Measurements from ENCODE around the gene MLLT6.

Gene MLLT6

GRCh38 chr17:38676706-38677504 lies 28.2 kb upstream of the MLLT6 start:
- peak; percentile 59 for DNase-seq

DNA sequence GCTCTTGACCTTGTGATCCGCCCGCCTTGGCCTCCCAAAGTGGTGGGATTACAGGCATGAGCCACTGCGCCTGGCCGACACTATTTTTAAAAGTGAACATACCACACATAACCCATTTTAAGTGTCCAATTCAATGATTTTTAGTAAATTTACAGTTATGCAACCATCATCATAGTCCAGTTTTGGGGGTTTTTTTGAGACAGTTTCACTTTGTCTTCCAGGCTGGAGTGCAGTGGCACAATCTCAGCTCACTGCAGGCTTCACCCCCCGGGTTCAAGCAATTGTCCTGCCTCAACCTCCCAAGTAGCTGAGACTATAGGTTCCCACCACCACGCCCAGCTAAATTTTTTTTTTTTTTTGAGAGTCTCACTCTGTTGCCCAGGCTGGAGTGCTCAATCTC lies 27.3 kb upstream of the MLLT6 start:
- DNase-seq, result no peak

DNA sequence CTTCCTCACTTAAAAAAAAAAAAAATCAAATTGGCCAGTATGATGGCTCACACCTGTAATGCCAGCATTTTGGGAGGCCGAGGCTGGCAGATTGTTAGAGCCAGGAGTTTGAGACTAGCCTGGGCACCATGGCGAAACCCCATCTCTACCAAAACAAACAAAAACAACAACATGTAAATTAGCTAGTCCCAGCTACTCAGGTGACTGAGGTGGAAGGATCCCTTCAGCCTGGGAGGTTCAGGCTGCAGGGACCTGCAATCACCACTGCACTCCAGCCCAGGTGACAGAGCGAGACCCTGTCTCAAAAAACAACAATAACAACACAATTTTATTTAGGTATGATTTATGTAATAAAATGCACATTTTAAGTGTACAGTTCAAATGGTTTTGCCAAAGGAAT lies 24.0 kb upstream of the MLLT6 start:
- no peak for DNase-seq

DNA sequence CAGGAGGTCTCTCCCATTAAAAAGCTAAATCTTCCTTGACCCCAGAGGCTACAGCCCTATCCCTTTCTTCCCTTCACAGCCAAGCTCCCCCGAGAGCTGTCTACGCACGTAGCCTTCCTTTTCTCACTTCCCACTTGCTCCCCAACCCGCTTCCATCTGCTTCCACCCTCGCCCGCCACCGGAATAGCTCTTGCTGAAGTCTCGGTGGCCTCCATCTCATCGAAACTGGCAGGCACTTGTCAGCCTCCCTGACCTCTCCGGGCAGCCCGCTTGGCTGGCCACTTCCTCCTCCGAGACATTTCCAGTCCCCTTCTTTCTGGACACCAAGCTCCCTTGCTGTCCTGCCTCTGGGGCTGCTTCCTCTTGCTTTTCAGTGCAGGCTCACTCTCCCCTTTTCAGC lies 19.6 kb upstream of the MLLT6 start:
- no peak for DNase-seq

DNA sequence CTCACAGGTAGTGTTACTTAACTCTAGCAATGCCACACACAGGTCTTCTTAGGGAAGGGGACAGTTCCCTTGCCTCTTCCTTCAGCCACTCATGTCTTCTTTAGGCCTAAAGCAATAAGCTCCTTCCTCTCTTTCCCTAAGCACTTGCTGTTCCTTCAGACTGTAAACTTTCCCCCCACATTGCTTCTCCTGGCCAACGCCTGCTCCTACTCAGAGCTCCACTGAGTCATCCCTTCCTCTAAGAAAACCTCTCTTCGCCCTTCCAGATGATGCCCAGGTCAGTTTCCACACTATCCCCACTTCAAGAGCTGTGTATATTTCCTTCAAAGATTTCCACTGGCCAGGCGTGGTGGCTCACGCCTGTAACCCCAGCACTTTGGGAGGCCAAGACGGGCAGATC lies 17.8 kb upstream of the MLLT6 start:
- DNase-seq, result no peak

- DNase-seq, result no peak
Observed at GRCh38 chr17:38690386-38690785, 14.7 kb upstream of the MLLT6 start.

- no peak for DNase-seq
Observed at GRCh38 chr17:38691154-38691553, 13.9 kb upstream of the MLLT6 start.

- DNase-seq, result no peak
Observed at GRCh38 chr17:38693700-38694329, 11.3 kb upstream of the MLLT6 start.

DNA sequence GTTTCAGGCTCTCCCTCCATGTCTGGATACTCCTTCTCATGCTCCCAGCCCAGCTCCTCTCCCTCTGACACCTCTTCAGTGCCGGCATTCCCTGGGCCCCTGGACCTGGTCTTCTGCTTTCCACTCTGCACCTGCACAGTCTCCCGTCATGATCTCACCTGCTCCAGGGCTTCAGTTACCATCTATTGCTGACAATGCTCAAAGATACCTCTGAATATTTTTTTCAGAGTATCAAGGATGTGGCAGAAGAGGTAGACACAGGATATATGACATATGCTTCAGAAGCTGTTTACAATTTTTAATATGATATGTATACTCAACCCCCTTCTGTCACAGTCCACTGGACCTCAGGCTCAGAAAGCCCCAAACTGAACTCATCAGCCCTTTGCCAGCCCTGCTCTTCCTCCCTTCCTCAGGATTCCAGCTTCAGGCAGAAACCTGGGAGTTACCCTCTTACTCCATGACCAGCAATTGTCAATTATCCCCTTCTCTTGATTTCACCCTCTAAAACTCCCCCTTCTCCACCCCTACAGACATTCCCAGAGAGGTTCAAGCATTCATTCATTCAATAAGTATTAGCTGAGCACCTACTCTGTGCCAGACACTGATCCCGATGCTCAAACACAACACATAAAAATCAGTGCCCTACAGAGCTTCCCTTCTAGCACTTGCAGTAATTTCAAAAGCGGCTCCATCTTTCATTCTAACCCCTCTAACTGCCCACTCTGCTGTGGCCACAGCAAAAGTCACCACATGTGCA lies 7.8 kb upstream of the MLLT6 start:
- DNase-seq, result no peak

DNA sequence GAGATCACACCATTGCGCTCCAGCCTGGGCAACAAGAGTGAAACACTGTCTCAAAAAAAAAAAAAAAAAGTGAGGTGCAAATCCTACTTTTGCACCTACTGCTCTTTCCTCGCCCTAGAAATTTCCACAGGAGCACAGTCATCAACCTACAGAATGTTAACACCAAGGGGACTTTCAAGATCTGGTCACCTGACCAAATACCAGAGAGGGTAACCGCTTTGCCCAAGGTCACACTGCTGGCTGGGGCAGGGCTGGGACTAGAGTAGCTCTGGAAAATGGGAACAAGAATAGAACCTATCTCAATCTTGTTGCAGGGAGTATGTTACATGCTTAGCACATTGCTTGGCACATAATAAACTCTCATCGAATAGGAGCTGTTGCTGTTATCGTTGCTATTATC lies 6.3 kb upstream of the MLLT6 start:
- no peak for DNase-seq

DNA sequence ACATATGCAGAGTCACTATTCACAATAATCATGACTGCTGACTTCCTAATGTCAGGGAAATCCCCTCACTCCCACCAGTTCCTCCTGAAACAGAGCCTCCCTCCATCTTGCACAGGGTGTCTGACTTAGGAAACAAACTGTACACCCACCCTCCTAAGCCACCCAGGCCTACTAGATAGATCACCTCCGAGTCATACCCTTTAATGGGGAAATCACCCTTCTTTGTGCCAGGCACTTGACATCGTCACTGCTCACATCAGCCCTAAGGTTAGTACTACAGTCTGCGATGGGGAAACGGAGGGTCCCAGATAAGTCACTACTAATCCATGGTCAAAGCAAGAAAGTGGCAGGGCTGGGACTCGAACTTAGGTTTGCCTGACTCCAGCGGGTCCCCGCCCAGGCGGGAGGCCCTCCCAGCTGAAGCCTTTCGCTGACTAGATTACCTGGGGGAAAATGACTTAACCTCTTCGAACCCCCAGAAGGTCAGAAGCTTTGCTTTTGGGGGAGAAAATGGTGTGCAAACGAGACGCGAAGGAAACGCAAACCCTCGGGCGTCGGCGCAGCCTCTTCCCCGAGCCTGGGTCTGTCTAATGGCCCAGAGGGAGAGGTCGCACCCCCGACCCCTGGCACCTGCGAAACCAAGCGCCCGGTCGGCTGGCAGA lies 3.4 kb upstream of the MLLT6 start:
- no peak for DNase-seq

GRCh38 chr17:38702166-38702915 lies 2.7 kb upstream of the MLLT6 start:
- DNase-seq, result peak; percentile 71

GRCh38 chr17:38702916-38703741 lies 1.9 kb upstream of the MLLT6 start:
- no peak for DNase-seq

- DNase-seq, result peak; percentile 55
Observed at GRCh38 chr17:38703742-38704605, 1.1 kb upstream of the MLLT6 start.

DNA sequence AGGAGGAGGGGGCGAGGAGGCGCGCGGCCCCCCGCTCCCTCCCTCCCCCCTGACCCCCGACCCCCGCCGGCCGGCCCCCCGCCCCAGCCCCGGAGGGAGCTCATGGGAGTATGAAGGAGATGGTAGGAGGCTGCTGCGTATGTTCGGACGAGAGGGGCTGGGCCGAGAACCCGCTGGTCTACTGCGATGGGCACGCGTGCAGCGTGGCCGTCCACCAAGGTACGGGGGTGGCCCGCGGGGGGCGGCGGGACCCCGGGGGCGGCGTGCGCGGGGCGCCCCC lies 390 bp downstream of the MLLT6 start:
- DNase-seq, result no peak

DNA sequence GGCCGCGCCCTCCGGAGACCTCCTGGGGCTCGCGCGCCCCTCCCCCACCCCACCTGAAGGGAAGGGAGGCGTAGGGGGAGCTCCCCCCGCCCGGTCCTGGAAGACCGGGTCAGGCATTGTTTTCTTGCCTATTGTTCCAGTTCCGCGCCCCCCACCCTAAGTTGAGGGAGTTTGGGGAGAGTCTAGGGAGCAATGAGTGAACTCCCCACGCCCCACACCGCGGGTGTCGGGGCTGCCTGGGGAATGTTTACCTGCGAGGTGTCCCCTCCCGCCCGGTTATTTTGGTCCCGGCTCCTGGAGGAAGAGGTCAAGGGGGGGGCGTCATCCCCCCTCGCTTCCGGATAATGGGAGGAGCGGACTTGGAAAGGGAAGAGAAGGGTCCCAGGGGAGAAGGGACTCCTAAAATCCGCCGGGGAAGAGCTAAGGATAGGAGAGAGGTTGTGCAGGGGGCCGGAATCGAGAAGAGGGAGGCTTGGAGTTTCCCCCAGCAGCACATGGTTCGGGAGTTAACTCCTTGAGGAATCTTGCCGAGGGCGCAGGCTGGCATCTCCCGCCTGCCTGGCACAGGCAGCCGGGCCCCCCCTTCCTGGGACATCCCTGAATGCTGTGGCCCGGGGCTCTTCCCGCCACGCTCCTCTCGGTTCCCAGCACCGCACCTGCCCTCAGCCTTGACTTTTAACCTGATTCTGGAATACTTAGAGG lies 881 bp downstream of the MLLT6 start:
- no peak for DNase-seq

- DNase-seq, result peak; percentile 29
Observed at GRCh38 chr17:38706505-38707216, 1.6 kb downstream of the MLLT6 start.

GRCh38 chr17:38707678-38708351 lies 2.7 kb downstream of the MLLT6 start:
- DNase-seq, result no peak

Measured in NCI-H2227 treated with DMSO at 0.1 percent for 48 hours (cell line).